ENCODE data around the gene COL5A1.

Gene COL5A1

DNA sequence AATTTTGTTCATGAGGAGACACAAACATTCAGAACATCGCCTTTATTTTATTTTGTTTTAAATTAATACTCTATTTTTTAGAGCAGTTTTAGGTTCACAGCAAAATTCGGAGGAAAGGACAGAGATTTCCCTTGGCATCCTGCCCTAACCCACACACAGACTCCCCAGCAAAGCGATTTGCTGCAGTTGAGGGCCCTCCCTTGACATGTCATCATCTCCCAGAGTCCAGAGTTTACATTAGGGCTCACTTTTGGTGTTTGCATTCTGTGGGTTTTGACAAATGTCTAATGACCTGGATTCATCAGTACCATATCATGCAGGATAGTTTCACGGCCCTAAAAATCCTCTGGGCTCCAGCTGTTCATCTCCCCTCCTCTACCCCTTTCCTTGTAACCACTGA, 33.6 kb upstream of the COL5A1 start:
- DNase-seq = no peak

DNA sequence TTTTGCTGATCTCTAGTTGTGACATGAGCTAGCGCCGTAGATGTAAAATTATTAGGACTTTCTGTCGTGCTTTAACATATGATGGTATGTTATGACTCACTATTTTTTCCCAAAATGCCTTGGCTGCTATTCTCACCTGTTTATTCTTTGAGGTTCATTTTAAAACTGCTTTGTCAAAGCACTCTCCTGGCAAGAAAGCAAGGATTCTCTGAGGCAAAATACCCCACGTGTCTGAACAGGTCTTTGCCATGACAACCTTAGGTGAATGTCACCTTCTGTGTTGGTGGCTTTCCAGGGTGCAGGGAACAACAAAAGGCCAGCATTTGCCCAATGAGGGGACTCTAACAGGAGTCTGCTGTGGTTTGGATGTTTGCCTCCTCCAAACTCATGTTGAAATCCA, 30.6 kb upstream of the COL5A1 start:
- no peak for DNase-seq

DNA sequence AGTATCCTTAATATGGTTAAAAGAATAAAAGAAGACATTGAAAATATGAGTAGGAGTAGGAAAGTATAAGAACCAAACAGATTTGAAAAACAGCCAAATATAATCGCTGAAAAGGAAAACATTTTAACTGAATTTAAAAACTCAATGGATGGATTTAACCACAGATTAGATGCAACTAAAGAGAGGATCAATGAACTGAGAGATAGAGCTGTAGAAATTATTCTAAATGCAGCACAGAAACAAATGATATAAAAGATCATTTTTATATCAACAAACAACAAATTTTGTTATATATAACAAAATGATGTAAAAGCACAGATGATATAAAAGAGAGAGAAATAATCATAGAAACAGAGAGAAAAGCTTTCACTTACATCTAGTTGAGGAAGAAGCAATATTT, 29.3 kb upstream of the COL5A1 start:
- DNase-seq = no peak

DNA sequence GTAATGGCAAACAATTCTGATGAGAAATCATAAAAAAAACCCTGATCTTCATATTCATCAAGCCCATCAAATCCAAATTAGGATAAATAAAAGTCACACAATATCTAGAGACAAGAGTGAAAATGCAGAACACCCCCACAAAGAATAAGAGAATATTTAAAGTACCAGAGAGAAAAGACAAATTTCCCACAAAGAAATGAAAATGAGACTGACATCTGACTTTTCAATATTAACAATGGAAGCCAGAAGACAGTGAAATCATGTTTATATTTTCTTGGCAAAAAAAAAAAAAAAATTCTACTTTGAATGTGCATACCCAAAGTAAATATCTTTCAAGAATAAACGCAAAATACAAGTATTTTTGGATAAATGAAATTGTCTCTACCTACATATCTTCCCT, 28.9 kb upstream of the COL5A1 start:
- DNase-seq = no peak

DNA sequence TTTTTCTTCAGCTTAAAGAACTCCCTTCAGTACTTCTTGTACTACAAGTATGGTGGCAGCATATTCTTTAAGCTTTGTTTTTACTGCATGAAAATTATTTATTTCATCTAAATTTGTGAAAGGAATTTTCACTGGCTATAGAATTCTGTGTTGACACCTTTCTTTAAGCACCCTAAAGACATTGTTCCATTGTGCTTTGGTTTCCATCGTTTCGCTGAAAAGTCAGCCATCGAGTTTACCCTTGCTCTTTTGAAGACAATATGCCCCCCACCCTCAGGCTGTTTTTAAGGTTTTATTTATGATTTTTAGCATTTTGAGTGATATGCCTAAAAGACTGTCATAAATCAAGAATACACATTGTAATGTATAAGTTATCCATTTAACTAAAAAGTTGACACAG, 27.3 kb upstream of the COL5A1 start:
- no peak for DNase-seq

DNA sequence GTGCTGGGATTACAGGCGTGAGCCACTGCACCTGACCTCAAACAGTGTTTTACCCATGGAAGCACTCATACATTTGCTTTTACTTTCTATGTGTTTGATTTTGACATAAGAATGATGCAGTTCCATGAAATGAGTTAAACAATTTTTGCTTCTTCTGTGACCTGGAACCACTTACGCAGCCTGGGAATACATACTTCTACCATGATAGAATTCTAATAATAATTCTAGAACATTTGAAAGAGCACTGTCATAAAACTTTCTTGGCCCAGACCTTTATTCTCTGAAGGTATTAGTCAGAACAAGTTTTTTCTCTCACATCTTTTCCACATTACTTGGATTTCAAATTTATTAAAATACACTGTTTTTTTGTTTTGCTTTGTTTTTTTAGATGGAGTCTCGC, 25.3 kb upstream of the COL5A1 start:
- DNase-seq = no peak

DNA sequence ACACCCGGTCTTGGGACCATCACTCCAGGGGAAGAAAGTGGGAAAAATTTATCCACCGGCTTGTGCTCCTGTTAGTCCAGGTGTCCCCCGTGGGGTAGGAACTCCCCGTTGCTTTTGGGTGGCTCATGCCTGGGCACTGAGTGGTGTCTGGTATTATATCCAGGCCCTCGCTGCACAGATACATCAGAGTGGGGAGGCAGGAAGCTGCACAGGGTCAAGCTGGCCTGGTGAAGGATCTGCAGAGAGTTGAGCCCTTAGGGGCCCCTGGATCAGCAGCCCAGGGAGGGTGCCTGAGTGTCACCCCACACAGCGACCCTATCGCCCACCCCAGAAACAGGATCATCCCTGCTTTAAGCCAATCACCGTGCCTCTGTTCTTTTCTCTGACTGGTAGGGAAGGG, 24.4 kb upstream of the COL5A1 start:
- no peak for DNase-seq

DNA sequence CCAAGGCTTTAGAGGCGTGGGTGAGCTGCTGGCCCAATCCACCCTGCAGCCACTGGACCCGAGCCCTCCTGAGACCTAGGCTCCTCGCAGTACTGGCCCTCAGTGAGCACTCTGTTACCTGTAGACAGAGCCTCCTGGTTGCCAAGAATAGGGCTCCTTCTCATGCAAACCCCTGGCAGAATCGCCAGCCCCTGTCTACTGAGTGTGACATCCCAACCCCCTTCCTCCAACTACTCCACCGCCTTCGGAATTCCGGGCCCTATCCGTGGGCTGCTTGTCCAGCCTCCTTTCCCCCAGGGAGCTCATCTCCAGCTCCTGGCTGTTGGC, 23.8 kb upstream of the COL5A1 start:
- no peak for DNase-seq

DNA sequence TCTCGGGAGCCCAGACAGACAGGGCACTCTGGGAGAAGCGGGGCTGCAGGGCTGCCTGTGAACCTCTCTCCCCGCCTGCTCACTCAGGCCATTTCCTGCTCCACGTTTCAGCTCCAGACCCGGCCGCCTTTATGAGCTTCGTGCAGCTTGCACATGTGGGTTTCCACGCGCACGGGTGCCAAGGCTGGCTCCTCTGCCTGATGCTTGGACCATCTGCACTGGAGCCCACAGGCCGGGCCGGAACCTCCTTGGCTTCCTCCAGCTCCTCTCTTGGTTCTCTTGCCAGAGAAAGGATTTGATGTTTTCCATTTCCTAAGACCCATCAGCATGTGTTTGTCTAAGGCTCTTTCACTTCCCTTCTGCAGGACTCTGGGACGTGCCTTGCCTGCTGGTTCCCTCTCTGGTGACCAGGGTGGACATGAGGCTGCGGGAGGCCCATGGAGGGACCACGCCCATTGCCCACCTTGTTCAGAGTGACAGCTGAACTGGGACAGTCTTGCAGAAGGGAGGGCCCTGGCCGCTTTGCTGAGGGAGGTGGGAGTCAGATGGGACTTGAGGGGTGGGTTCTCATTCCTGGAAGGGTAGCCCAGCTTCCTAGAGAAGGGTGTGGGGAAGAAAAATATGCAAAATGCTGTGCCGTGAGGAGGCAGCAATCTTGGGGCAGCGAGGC, 23.3 kb upstream of the COL5A1 start:
- no peak for DNase-seq

DNA sequence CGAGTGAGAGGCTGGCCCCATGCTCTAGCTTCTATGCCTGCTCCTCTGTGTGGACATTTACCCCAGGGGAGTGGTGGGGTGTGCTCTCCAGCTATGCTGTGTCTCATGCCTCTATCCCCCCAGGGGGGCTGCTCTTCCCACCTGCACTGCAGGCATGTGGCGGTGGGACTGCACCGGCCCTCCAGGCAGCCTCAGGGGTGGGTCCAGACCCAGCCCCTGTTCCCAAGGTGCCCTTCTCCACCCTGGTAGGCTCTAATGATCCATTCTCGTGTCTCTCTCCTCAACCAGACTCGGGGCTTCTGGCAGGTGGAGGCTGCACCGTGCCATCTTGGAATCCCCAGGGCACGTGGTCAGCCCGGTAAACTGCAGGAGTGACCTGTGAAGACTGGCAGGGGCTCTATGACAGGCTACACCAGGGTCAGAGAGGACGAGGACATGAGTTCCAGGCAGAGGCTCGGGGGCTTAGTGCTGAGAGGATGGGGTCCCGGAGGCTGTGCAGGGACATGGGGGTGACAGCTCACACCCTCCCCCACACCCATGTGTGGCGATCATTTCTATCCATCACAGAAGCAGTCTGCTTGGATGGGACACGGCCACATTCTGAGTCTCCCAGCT, 22.7 kb upstream of the COL5A1 start:
- DNase-seq = no peak

DNA sequence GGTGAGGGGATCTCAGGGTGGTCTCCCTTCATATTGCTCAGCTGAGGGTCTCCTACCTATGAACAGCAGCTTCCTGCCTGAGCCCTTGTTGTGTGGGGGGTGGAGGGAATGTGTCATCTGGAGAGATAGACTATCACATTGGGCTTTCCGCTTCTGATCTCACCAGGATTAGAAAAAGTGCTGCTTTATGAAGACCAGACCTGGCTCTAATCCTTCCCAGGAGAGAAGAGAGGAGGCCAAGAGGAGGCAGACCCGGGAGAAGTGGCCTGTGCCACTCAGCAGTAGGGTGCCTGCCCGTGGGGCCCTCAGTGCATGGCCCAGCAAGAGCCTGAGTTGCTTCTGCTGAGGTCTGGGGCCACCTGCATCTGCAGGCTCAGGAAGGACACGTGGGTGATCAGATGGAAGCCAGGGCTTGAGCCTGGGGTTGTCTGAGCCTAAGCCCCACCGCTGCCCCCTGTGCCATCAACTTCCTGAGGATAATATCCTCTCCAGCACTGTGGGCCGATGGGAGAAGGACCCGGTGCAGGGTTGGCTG, 22.1 kb upstream of the COL5A1 start:
- DNase-seq = no peak

DNA sequence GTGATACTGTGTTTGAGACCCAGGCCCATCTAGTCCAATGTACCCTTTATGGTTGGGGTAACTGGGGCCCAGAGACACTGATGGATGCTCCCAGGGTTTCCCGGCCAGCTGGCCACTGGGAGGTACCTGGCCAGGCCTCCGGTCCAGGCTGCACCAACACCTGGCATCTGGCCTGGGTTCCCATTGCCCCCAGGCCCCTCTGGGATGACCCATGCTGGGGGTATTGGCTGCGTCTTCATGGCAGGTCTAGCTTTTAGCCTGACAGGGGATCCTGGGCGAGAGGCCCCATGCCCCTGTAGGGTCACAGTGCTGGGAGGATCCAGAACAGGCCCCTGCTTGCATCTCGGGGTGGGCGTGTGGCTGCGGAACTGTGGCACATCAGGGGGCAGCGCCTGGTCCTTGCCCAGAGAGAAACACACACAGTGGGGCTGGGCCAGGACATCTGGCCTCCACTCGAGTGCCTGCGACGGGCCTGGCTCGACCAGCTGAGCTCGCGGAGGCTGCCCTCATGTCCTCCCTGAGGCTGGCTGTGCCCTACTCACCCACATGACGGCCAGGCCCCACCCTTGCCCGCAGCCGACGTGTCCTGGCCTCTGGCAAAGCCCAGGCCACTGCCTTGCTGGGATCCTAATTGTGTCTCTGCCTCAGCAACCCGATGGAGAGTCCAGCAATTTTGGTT, 21.5 kb upstream of the COL5A1 start:
- no peak for DNase-seq

DNA sequence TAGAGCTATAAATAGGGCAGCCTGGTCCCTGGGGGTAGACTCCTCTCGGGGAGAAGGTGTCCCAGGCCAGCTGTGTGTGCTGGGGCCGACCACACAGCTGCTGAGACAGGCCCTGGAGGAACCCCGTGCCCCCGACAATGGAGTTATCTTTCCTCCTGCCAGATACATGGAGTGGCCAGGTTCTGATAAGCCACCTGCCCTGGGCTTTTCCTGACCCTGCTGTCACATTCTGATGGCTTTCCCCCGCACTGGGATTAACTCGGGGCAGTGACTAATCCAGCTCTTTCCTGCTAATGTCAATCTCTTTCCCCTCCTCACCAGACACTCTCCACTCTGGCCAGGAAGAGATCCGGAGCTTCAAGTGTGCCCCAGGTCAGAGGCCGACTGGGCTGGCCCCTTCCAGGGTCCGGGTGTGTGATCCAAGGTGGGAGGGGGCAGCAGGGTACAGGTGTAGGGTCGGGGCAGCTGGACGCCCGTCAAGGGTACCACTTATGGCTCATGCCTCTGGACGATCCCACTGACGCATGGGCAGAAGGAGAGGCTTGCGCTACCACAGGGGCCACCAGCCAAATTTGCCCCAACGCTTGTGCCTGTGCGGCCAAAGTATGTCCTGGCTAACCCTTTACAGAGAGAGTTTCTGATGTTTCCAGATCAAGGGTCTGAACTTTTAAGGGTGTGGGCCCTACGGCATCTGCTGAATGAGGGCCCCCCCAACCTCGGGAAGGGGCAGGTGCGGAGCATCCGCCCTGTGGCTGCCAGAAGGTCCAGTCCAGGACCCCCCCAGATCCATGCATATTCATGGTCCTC, 20.6 kb upstream of the COL5A1 start:
- no peak for DNase-seq

DNA sequence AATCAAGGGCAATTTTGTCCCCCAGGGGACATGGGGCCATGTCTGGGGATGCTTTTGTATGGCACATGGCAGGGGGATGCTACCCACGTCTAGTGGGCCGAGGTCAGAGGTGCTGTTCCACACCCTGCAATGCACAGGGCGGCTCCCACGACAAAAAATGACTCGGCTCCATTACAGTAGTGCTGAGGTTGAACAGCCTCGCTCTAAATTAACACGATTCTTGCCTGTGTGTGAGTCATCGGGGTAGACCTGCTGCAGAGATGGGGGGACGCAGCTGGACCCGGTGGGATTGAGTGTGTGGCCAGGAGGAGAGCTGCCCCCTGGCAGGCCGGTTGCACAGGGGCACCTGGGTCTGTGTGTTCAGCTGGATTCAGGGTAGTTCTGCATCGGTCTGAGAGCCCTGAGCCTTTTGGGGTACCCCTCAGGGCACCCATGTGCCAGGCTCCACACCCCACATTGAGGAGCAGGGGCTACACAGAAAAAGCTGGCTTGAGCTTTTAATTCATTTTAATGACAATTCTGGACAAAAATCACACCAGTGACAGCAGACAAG, 20.0 kb upstream of the COL5A1 start:
- no peak for DNase-seq

DNA sequence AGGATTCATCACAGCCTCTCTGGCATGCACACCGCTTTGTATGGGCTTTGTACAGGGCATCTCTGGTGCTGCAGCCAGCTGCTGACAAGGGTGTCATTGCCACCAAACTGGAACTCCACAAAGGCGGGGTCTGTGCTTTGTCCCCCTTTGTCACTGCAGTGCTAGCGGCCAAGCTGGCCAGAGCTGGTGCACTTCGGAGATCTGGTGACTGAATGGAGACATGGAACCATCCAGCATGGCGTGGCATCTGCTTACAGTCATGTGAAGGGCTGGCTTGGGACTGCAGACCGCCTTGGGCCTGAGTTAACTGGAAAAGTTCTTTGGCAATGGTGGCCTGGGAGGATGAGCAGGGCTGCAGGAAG, 18.7 kb upstream of the COL5A1 start:
- no peak for DNase-seq

DNA sequence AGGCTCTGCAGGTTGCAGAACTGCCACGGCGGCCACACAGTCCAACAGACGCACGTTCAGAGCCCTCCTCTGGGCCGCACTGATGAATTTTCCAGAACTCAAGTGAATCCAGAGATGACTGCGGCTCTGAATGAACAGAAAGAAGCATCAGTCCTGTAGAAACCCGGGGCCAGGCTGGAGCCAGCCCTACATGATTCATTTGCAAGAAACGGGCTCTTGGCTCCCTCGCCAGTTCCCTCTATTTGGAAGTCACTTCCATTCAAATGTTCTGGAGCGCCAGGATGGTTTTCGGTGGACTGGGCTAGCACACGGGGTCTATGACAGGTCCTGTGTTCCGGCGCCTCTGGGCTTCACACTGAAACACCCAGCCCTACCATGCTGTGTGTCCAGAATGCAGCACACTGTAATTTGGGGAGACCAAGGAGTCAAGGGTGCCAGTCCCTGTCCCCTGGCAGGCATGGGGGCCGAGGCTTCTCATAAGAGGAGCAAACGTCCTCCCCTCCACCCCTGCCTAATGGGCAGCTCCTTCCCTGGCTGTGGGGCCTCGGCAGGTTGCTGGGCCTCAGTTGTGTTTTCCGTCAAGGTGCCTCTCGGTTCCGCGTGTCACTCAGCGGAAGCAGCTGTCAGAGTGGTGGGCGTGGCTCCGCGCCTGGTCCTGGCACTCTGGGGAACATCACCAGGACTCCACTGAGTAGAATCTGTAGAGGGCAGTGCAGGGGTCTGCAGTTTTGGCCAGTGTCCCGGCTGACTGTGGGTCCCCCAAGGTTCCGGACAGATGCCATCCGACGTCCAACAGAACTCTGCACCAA, 18.1 kb upstream of the COL5A1 start:
- no peak for DNase-seq

DNA sequence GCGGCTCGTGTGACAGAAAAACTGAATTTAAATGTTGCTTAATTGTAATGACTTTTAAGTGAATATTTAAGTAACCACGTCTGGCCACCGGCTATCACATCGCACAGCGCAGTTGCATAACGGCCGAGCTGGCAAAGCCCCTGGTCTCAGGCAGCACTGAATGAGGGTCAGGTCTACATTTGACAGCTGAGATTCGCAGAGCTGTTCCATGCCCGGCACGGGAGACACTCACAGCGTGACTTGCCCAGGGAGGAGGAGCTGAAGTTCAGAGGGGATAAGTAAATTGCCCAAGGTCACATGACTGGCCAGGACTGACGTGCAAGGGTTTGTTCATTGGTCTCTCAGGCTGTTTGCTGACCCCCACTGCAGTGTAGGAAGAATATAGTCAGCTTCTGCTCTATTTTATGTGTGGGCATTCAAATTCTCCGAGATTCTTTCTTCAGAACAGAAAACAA, 17.4 kb upstream of the COL5A1 start:
- no peak for DNase-seq

DNA sequence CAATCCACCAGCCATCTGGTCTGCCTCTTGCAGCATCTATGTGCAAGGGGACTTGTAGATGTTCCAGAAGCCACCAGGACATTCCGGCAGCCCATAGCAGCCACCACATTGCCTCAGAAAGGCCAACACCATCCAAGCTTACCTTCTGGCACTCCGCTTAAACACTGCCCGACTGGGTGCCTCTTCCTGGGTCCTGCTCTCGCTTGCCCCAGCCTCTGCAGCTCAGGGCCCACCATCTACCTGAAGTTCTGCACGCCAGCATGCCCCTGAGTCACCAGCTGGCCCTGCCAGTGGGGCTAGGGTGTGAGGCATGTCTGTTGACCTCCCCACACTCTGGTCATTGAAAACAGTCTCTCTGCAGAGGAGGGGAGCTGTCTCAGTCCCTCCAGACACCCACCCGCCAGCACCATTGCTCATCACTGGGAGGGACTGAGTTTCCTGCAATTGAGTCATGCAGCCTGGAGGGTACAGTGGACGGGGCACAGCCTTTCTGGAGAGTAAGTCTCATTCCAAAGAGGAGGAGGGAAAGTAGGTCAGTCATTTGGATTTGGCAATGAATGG, 16.9 kb upstream of the COL5A1 start:
- DNase-seq = no peak

DNA sequence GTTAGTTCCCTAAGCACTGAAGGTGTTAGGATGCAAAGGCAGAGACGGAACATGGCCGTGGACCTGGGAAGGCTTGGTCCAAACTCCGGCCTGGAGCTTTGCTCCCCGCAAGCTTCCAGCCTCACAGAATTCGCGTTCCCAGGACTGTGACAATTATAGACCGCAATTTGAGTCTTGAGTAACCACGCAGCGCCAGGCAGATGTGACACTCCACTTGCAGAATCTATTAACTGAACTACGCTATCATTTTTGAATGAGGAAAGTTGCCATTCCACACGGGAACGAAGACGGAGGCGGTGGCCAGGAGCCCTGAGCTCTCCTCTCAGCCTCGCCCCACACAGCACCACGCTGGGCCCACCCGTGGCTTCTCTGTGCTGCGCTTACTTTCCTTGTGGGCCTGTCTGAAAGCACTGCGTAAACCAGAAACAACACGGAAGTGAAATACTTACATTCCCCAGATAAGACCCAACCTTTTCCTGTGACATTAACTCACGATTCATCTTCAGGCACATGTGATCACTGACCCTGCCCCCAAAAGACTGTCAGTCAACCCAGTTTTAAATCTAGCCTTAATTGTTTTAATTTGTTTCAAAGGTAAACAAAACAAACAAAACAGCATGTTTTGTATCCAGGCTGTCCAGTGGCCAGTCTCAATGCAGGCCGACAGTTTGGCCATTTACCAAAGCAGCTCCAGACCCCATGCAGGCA, 16.1 kb upstream of the COL5A1 start:
- DNase-seq = no peak

DNA sequence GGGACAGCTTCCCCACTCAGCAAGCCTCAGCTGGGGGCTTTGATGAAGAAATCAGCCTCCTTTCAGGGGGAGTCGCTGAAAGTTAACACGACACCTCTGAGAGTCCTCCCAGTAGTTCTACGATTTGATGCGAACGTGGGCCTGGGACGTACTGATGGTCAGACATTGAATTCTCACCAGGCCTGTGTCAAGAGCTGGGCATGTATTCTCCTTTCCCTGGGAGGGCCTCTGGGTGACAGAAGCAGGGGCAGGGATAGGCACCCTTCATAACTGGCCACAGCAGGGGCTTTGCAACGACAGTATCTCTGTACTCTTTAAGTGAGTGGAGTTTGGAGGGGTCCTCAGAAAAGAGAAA, 15.6 kb upstream of the COL5A1 start:
- DNase-seq = no peak

Data from NCI-H2171 (cell line).